ENCODE results near the gene CETN2.
A peak's percentile ranks its signal among the peaks of the same experiment; 100 is the strongest.

The CETN2 gene

DNA sequence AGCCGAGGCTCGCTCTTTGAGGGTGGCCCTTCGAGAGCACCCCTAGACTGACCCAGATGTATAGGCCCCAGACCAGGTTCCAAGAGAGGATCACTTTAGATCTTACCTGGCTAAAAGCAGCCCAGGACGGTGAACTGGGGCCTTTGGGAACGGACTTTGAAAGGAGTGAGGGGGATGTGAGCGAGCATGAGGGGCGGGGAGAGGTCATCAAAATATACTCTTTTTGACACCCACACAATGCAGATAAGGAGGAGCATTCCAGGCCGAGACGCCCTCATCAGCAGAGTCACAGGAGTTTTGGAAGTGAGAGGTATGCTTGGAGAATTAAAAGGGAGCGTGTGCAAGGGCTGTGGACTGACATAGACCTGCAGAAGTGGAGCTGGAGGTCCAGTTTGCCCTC lies 834 bp upstream of the CETN2 start:
- DNase-seq (ENCODE audit: low spot score), result no peak
- TF ChIP-seq, protein P1, sequence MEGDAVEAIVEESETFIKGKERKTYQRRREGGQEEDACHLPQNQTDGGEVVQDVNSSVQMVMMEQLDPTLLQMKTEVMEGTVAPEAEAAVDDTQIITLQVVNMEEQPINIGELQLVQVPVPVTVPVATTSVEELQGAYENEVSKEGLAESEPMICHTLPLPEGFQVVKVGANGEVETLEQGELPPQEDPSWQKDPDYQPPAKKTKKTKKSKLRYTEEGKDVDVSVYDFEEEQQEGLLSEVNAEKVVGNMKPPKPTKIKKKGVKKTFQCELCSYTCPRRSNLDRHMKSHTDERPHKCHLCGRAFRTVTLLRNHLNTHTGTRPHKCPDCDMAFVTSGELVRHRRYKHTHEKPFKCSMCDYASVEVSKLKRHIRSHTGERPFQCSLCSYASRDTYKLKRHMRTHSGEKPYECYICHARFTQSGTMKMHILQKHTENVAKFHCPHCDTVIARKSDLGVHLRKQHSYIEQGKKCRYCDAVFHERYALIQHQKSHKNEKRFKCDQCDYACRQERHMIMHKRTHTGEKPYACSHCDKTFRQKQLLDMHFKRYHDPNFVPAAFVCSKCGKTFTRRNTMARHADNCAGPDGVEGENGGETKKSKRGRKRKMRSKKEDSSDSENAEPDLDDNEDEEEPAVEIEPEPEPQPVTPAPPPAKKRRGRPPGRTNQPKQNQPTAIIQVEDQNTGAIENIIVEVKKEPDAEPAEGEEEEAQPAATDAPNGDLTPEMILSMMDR (IDR thresholded peaks at IDR 0.05; ENCODE audit: extremely low read depth, missing control alignments), result no peak

DNA sequence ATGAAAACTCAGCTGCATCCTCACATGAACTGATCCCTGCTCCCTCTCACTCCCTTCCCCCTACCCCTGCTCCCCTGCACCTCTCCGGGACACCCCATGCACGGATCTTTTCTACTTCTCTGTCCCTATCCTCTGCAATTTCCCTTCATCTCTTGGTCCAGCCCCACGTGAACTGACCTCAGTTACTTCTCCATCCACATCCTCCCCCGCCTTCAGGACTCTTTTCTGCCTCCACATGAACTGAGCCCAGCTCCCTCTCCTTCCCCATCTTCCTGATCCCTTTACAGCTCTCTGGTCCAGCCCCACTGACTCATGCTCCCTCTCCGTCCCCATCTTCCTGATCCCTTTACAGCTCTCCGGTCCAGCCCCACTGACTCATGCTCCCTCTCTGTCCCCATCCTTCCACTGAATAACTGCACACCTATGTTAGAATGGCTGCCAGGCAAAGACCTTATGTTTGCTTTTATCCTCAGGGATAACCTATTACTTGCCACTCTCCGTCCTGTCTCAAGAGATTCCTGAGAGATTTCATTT lies 5.6 kb downstream of the CETN2 start:
- TF ChIP-seq, protein P1 (IDR thresholded peaks at IDR 0.05; ENCODE audit: extremely low read depth, missing control alignments), result no peak
- DNase-seq (ENCODE audit: low spot score), result no peak

DNA sequence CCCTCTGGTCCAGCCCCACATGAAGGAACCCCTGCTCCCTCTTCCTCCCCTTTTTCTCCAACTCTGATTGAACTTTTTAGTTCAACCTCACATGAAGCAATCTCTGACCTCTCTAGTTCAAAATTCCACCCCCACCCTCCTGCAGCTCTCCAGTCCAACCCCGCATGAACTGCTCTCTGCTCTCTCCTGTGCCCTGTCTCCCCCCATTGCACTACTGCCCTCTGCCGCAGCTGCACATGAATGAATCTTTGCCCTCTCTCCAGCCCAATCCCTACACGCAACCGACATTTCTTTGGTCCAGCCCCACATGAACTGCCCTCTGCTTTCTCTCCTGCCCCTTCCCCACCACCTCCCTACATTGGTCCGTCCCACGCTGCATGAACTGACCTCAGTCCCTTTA lies 6.9 kb downstream of the CETN2 start:
- DNase-seq (ENCODE audit: low spot score), result no peak
- TF ChIP-seq, protein P1 (IDR thresholded peaks at IDR 0.05; ENCODE audit: extremely low read depth, missing control alignments), result no peak

DNA sequence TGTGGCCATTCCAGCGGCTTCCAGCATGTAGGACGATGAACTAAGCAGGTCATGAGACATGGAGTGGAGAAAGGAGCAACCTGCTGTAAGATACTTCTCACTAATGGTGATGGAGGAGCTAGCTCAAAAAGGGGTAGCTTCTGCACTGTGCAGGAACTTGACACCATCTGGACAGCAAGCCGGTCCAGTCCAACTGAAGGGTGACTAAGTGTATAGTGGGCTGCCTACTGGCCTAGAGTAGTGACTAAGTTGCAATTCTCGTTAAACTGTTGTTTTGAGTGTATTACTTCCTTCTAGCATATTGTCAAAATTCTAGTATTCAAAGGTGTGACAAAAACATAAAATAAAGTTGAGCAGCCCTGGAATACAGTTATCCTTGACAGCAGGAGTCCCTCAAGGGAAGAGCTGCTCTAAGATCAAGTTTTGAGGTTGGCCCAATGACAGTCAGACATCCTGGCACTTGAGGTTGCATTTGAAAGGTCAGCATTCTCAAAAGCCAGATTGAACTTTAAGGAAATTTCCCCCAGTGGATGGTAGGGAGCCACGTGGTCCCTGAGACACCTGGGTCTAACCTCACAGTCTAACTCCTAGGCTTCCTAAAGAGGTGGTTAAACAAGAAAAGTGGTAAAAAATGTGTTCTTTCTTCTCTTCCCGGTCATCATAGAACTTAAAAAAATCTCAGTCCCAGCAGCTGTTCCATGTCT lies 8.0 kb downstream of the CETN2 start:
- TF ChIP-seq, protein P1 (IDR thresholded peaks at IDR 0.05; ENCODE audit: extremely low read depth, missing control alignments), result no peak
- DNase-seq (ENCODE audit: low spot score), result no peak

DNA sequence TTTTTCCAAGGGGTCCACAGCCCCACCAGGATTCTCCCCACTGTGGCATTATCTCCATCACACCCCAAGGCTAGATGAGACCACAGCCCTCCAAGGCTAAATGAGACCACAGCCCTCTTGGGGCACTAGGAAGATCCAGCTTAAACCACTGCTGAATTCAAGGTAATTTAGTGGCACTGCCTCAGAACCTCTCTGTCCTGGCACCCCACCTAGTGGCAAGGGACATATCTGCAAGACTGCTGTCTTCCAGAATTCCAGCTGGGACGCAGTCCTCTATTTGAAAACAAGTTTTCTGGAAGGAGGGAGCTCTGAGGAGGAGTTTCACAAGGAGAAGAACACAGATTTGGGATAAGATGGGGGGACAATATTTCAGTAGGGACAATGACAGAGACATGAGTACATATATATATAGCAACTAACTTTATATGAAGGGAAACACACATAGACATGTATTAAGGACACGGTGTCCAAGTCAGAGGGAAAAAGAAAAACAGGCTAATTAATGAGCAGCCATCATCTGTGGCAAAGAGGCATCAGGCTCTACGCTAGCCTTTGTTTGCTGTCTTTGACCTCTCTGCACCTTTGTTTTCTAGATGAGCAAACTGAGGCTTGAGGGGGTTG lies 9.3 kb downstream of the CETN2 start:
- DNase-seq (ENCODE audit: low spot score), result peak; percentile 6
- TF ChIP-seq, protein P1 (IDR thresholded peaks at IDR 0.05; ENCODE audit: extremely low read depth, missing control alignments), result peak; percentile 14

DNA sequence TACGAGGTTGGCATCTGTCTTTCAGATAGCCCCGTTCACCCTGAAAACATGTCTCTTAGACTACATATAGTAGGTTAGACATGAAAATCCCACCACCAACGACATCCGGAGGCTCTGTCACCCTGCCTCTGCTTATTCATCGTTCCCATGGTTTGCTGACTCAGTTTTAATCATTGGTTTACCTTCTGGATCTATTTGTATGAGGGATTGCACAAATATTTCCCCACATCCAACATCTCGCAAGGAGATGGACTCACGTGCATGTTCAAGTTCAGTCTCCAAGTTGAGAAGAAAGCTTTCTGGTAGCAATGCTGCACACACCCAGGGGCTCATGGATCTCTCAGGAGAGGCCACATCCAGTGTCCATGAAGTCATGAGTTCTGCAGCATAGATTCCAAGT lies 10.8 kb downstream of the CETN2 start:
- TF ChIP-seq, protein P1 (IDR thresholded peaks at IDR 0.05; ENCODE audit: extremely low read depth, missing control alignments), result no peak
- no peak for DNase-seq (ENCODE audit: low spot score)

DNA sequence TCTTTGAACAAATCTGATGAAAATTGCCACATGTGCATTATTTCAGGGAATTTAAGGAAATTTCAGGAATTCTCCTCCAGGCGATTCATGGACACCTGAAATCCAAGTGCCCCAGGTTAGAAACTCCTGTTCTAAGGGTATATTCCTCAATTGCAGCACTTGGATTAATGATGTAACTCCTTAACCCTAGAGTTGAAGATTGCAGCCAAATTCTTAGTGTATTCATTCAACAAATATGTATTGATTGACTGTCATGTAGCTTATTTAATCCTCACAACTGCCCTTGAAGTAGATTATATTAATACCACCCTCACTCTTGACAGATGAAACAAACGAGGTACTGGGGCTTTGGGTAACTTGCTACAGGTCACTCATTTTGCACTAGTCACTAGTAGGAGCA lies 11.3 kb downstream of the CETN2 start:
- no peak for DNase-seq (ENCODE audit: low spot score)
- TF ChIP-seq, protein P1 (IDR thresholded peaks at IDR 0.05; ENCODE audit: extremely low read depth, missing control alignments), result no peak
